Colonic mucosa (tissue), 4 donors: ENCODE data around the gene FNIP2. TPM values are rescaled to one million over a fixed set of nuclear protein-coding genes. Genes with fewer than 3 reads are reported as not detected.

Experiments used
- DNase-seq: peaks from one replicate; pipeline ENCODE4 v3.0.0-alpha.2; 2020
- H3K27ac ChIP-seq: fragments of 200-600 bp; one replicate; pipeline ENCODE4 v1.8.0; 2021
- H3K27me3 ChIP-seq: fragments of 200-600 bp; one replicate; pipeline ENCODE4 v1.8.0; 2021
- H3K36me3 ChIP-seq: fragments of 200-600 bp; one replicate; pipeline ENCODE4 v1.8.0; 2021
- H3K4me1 ChIP-seq: fragments of 200-600 bp; one replicate; pipeline ENCODE4 v1.8.0; 2021; ENCODE audit warnings: mild to moderate bottlenecking
- H3K4me3 ChIP-seq: fragments of 200-600 bp; one replicate; pipeline ENCODE4 v1.8.0; 2021
- H3K9ac ChIP-seq, 2 donors: one replicate each; pipeline ENCODE4 v1.7.0; 2013; ENCODE audit warnings: control low read depth in 2 of 2, low read depth in 2 of 2, low read length in 2 of 2
- H3K9me3 ChIP-seq: fragments of 200-600 bp; one replicate; pipeline ENCODE4 v1.8.0; 2021
- CTCF ChIP-seq: fragments of 200-600 bp; IDR thresholded peaks from one replicate; pipeline ENCODE4 v1.8.0; 2022; ENCODE audit warnings: antibody characterized with exemption, mild to moderate bottlenecking
- intact Hi-C: fragments of 100-400 bp; cut with DNase I; formaldehyde crosslinking; loops from one replicate; pipeline ENCODE4 v1.14.1; 2022
- total RNA-seq, 2 donors: library from RNA; stranded (reverse); fragmentation: NEBNext Ultra II Directional in 1 of 2; extraction: Animal tissue kit (Norgen Biotek cat#: 25700) in 1 of 2; gene quantifications; one replicate each; pipeline ENCODE4 v1.2.1, GENCODE V29; 2021
- donor health status: healthy.
- donor health status: DM: no; HTN: no; CAD: no.
- donor health status: DM: no; HTN: no; CAD: no.

The FNIP2 gene
- total RNA-seq, 2 donors from 2014 or later: 56.2 to 89.6 TPM

- Histone ChIP-seq H3K9ac (no peak overlapping the region), H3K27ac (no peak overlapping the region), H3K36me3 (no peaks in the 10 kb centered on the region), H3K9me3 (no peaks in the 10 kb centered on the region), H3K27me3 (no peaks in the 10 kb centered on the region), H3K4me1 (peaks cover 6% of the 10 kb centered on the region), H3K4me3 (no peak overlapping the region)
- TF ChIP-seq CTCF: no peak
- DNase-seq: no peak
- intact Hi-C loops: no loop called here
Observed at GRCh38 chr4:158766434-158767044, 2.3 kb upstream of the FNIP2 start.

GRCh38 chr4:158767451-158767850, 1.4 kb upstream of the FNIP2 start:
- intact Hi-C loops: no loop called here
- no peak for TF ChIP-seq CTCF
- Histone ChIP-seq H3K4me1 (peaks cover 6% of the 10 kb centered on the region), H3K27ac (no peak overlapping the region), H3K36me3 (no peaks in the 10 kb centered on the region), H3K9ac (no peak overlapping the region), H3K9me3 (no peaks in the 10 kb centered on the region), H3K27me3 (no peaks in the 10 kb centered on the region), H3K4me3 (no peak overlapping the region)
- no peak for DNase-seq

- intact Hi-C loops: no loop called here
- peaks cover 6% of the 10 kb centered on the region for H3K4me1 ChIP-seq
- peak overlapping the region; percentile 90 to 93 for H3K9ac ChIP-seq
- H3K27ac ChIP-seq: peak overlapping the region; percentile 75
- peak; percentile 45 for DNase-seq
- H3K9me3 ChIP-seq: no peaks in the 10 kb centered on the region
- no peaks in the 10 kb centered on the region for H3K36me3 ChIP-seq
- H3K27me3 ChIP-seq: no peaks in the 10 kb centered on the region
- H3K4me3 ChIP-seq: peak overlapping the region; percentile 74
- no peak for TF ChIP-seq CTCF
Observed at GRCh38 chr4:158769175-158769921, 522 bp downstream of the FNIP2 start.

- Histone ChIP-seq H3K4me1 (peaks cover 12% of the 10 kb centered on the region), H3K4me3 (no peak overlapping the region), H3K36me3 (no peaks in the 10 kb centered on the region), H3K27me3 (no peaks in the 10 kb centered on the region), H3K9ac (peak overlapping the region in 1 of 2 donors; percentile 93), H3K27ac (no peak overlapping the region), H3K9me3 (no peaks in the 10 kb centered on the region)
- peak; percentile 47 for DNase-seq
- no peak for TF ChIP-seq CTCF
- intact Hi-C loops: no loop called here
Observed at GRCh38 chr4:158770671-158771070, 1.8 kb downstream of the FNIP2 start.

- DNase-seq: no peak
- H3K27me3 ChIP-seq: no peaks in the 10 kb centered on the region
- H3K27ac ChIP-seq: peak overlapping the region; percentile 15
- no peak overlapping the region for H3K4me3 ChIP-seq
- TF ChIP-seq CTCF: no peak
- H3K9me3 ChIP-seq: no peaks in the 10 kb centered on the region
- H3K4me1 ChIP-seq: peaks cover 12% of the 10 kb centered on the region
- peak overlapping the region in 1 of 2 donors; percentile 14 for H3K9ac ChIP-seq
- intact Hi-C loops: no loop called here
- H3K36me3 ChIP-seq: no peaks in the 10 kb centered on the region
Observed at GRCh38 chr4:158771776-158772175, 3.0 kb downstream of the FNIP2 start.
